ENCODE results near the gene ABHD6. TPM values are rescaled to one million over a fixed set of nuclear protein-coding genes. Genes with fewer than 3 reads are reported as not detected.

Gene ABHD6
- total and polyA plus RNA-seq, 9 of the 15 experiments (the other 6 are each of a cell fraction or from before 2014, with no cell fraction given), result 0.53 to 3.6 (median 2.5) TPM

- in situ Hi-C loops (cut with MboI), result no loop called here
- Histone ChIP-seq H3K9me1 (ENCODE audit: control insufficient read depth, insufficient read depth, low read length) (no peaks in the 10 kb centered on the region), H3K4me3 (no peak overlapping the region), H3K9me3 (replicated peaks; ENCODE audit: control insufficient read depth, insufficient read depth, low read depth, low read length) (no peaks in the 10 kb centered on the region), H3K27ac (ENCODE audit: extremely low read depth, low read depth, low read length) (no peak overlapping the region), H4K20me1 (replicated peaks; ENCODE audit: control insufficient read depth, insufficient read depth, low read length) (no peaks in the 10 kb centered on the region; the same call in 1 of the 2 replicates), H3K27me3 (ENCODE audit: control insufficient read depth in 2 of 2, insufficient read depth in 2 of 2, low read length in 2 of 2) (peaks cover 7 to 9% of the 10 kb centered on the region in 2 experiments; a peak in 3 of 5 replicates), H3K4me1 (replicated peaks in 1 of 2; ENCODE audit: control insufficient read depth in 2 of 2, insufficient read depth in 2 of 2, low read length in 2 of 2) (no peaks in the 10 kb centered on the region), H3K36me3 (ENCODE audit: control insufficient read depth, insufficient read depth, low read length) (no peaks in the 10 kb centered on the region), H3K79me2 (ENCODE audit: control insufficient read depth, insufficient read depth, low read length) (no peaks in the 10 kb centered on the region), H3K9ac (ENCODE audit: insufficient read depth in 1 of 2, low read depth in 2 of 2, low read length in 2 of 2) (no peak overlapping the region), H3K4me2 (ENCODE audit: insufficient read depth, low read length) (no peak overlapping the region), H2AFZ (ENCODE audit: low read depth, low read length) (no peak overlapping the region)
- POLR2A ChIA-PET, result interaction anchor here (0.6 kb wide), 1 partner anchor 27 kb away, joined by 3 read pairs; no protein-coding TSS in a partner anchor
- FAIRE-seq (no peak), ATAC-seq (no peak), DNase-seq (ENCODE audit: extremely low read depth in 1 of 4, low spot score in 3 of 4) (no peak)
- intact Hi-C loops (cut with micrococcal nuclease), result no loop called here
- WGBS (ENCODE audit: insufficient coverage, low coverage, missing lambda C conversion rate), result 3% methylated on average over 3 of the region's 4 CpGs
- BruUV-seq (replicated peaks), result no TSS peak
- CTCF ChIA-PET (ENCODE audit: low intra/inter-chr PET ratio), result no interaction called here
- TF ChIP-seq CBX1 (IDR thresholded peaks at IDR 0.05; ENCODE audit: low read depth) (no peak), PHB2 (IDR thresholded peaks at IDR 0.05; ENCODE audit: low read depth) (no peak), ZNF347 (CRISPR knock-in tag; IDR thresholded peaks at IDR 0.05; ENCODE audit: low read depth) (no peak), HINFP (tag; conservative IDR thresholded peaks at IDR 0.05; ENCODE audit: low read depth) (no peak), ZNF79 (CRISPR knock-in tag; IDR thresholded peaks at IDR 0.05; ENCODE audit: low read depth) (no peak), ILF3 (IDR thresholded peaks at IDR 0.05; ENCODE audit: borderline replicate concordance) (no peak), POLR2AphosphoS5 (IDR thresholded peaks at IDR 0.05; ENCODE audit: control insufficient read depth, insufficient read depth, low read depth, low read length) (no peak), NR2C2 (CRISPR knock-in tag; IDR thresholded peaks at IDR 0.05) (no peak), NR2C2 (tag; IDR thresholded peaks at IDR 0.05) (no peak), ZNF717 (CRISPR knock-in tag; IDR thresholded peaks at IDR 0.05) (no peak), MCM3 (IDR thresholded peaks at IDR 0.05) (no peak), ZMIZ1 (IDR thresholded peaks at IDR 0.05; ENCODE audit: low read depth in 2 of 2, low read length in 2 of 2) (no peak), HMG20B (CRISPR knock-in tag; IDR thresholded peaks at IDR 0.05) (no peak), SMAD1 (IDR thresholded peaks at IDR 0.05; ENCODE audit: low read depth, low read length, partially characterized antibody) (no peak), ZNF384 (IDR thresholded peaks at IDR 0.05; ENCODE audit: low read depth, low read length) (no peak), TSHZ1 (CRISPR knock-in tag; IDR thresholded peaks at IDR 0.05) (no peak)
These were observed 13.7 kb upstream of the ABHD6 start for GRCh38 chr3:58223855-58224254.

Measured in K562 (cell line).